ENCODE measurements around the gene PHF20. TPM values are rescaled to one million over a fixed set of nuclear protein-coding genes. Genes with fewer than 3 reads are reported as not detected.
"Not testable (repeated sequence)": the region's sequence is repeated elsewhere in the genome, so short reads cannot be mapped to it uniquely, and the experiment has no call there.

PHF20 gene
- total RNA-seq, 1 donor from 2014 or later, result 109 TPM

DNA sequence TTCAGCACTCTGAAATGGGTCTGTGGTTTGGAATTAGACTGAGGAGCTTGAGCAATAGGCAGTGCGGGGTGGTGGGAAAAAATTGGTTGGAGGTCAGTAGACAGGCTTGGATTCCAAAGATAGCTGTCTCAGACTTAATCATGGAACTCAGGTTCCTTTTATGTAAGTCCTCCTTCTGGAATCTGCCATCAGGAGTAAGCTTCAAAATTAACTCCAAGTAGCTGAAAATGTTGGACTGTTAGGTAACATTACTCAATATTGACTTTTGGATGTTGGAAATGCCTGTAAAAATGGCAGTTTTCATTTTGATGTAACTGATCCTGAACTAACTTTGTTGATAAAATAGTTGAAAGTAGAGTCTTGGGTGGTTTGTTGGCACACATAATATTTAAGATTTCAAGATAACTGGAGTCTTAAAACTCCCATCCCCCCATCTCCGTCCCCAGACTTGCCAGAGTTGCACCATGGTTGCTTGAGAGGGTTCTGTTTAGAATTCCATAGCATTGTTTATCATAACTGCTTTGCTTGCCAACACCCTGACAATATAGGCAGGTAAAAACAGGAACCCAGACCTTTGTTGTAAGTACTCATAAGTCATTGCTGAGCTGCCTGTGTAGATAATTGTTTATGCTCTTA, 83.0 kb downstream of the PHF20 start:
- Histone ChIP-seq H3K4me1 (peaks cover 0 to 3% of the 10 kb centered on the region in 2 donors), H3K9me3 (no peaks in the 10 kb centered on the region), H3K27me3 (no peaks in the 10 kb centered on the region), H3K27ac (no peak overlapping the region), H3K4me3 (no peak overlapping the region), H3K36me3 (peaks cover 3 to 13% of the 10 kb centered on the region in 2 donors)
- TF ChIP-seq, protein P1, sequence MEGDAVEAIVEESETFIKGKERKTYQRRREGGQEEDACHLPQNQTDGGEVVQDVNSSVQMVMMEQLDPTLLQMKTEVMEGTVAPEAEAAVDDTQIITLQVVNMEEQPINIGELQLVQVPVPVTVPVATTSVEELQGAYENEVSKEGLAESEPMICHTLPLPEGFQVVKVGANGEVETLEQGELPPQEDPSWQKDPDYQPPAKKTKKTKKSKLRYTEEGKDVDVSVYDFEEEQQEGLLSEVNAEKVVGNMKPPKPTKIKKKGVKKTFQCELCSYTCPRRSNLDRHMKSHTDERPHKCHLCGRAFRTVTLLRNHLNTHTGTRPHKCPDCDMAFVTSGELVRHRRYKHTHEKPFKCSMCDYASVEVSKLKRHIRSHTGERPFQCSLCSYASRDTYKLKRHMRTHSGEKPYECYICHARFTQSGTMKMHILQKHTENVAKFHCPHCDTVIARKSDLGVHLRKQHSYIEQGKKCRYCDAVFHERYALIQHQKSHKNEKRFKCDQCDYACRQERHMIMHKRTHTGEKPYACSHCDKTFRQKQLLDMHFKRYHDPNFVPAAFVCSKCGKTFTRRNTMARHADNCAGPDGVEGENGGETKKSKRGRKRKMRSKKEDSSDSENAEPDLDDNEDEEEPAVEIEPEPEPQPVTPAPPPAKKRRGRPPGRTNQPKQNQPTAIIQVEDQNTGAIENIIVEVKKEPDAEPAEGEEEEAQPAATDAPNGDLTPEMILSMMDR (IDR thresholded peaks at IDR 0.05), result no peak
- DNase-seq (ENCODE audit: low spot score in 2 of 2), result no peak
- intact Hi-C loops (cut with DNase I), result no loop called here

DNA sequence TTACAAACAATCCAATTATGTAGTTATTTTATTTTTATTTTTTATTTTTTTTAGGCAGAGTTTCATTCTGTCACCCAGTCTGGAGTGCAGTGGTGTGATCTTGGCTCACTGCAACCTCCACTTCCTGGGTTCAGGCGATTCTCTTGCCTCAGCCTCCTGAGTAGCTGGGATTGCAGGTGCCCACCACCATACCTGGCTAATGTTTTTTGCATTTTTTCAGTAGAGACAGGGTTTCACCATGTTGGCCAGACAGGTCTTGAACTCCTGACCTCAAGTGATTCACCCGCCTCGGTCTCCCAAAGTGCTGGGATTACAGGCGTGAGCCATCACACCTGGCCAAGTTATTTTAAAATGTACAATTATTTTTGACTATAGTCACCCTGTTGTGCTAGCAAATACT, 83.8 kb downstream of the PHF20 start:
- H3K27ac ChIP-seq; intact Hi-C loops (cut with DNase I): not testable (repeated sequence)
- peaks cover 3 to 13% of the 10 kb centered on the region in 2 donors for H3K36me3 ChIP-seq

GRCh38 chr20:35856866-35857265, 85.1 kb downstream of the PHF20 start:
- intact Hi-C loops (cut with DNase I), result no loop called here
- TF ChIP-seq, protein P1 (IDR thresholded peaks at IDR 0.05), result no peak
- Histone ChIP-seq H3K4me3 (no peak overlapping the region), H3K27ac (no peak overlapping the region), H3K36me3 (peaks cover 3 to 10% of the 10 kb centered on the region in 2 donors), H3K27me3 (no peaks in the 10 kb centered on the region), H3K4me1 (no peaks in the 10 kb centered on the region), H3K9me3 (no peaks in the 10 kb centered on the region)
- DNase-seq (ENCODE audit: low spot score in 2 of 2), result no peak

More for the DNA sequence above, 83.8 kb downstream of the PHF20 start:
- H3K27me3 ChIP-seq; DNase-seq (ENCODE audit: low spot score in 2 of 2); H3K4me3 ChIP-seq; H3K4me1 ChIP-seq; H3K9me3 ChIP-seq: not testable (repeated sequence)

- intact Hi-C loops (cut with DNase I), result loop anchor here (5.0 kb wide), 1 partner anchor 34 kb away; no protein-coding TSS in a partner anchor
- TF ChIP-seq, protein P1 (IDR thresholded peaks at IDR 0.05), result no peak
- DNase-seq (ENCODE audit: low spot score in 2 of 2), result no peak
- Histone ChIP-seq H3K4me3 (no peak overlapping the region), H3K36me3 (peaks cover 0 to 11% of the 10 kb centered on the region in 2 donors), H3K4me1 (peaks cover 0 to 9% of the 10 kb centered on the region in 2 donors), H3K27me3 (no peaks in the 10 kb centered on the region), H3K27ac (peak overlapping the region in 1 of 2 donors; percentile 29), H3K9me3 (no peaks in the 10 kb centered on the region)
These were observed 94.8 kb downstream of the PHF20 start for GRCh38 chr20:35866418-35867202.

DNA sequence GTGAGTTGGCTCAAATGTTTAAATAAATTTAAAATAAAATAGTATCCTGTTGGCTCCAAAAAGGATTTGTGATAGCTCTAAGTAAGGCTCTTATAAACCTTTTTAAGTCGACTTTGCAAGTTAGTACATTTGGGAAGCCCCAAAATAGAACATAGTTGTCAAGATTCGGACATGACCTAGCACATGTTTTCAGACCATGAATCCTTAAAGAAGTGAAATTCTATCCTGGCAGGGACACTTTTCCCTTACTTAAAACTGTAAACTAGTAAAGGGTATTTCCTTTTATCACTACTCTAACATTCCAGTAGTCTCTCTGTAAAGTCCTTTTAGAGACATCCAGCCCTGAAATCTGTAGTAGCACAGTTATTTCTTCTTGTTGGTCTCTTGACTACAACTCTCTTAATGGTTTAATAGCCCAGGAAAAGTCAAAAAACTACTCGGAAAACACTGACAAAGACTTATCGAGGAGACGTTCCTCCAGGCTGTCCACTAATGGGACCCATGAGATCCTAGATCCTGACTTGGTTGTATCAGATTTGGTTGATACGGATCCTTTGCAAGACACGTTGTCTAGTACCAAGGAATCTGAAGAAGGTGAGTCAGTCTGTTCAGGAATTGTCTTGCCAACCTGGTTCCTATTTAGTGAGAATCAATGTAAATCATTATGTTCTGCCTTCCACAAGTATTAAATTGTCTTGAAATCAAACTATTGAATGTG, 98.9 kb downstream of the PHF20 start:
- DNase-seq (ENCODE audit: low spot score in 2 of 2), result no peak
- TF ChIP-seq, protein P1 (IDR thresholded peaks at IDR 0.05), result no peak
- H3K9me3 ChIP-seq, result no peaks in the 10 kb centered on the region
- no peaks in the 10 kb centered on the region for H3K27me3 ChIP-seq
- H3K36me3 ChIP-seq, result no peaks in the 10 kb centered on the region
- H3K4me3 ChIP-seq, result peak overlapping the region in 1 of 2 donors; percentile 40
- intact Hi-C loops (cut with DNase I), result loop anchor here (1.0 kb wide), 1 partner anchor 13 kb away; no protein-coding TSS in a partner anchor
- H3K27ac ChIP-seq, result peak overlapping the region; percentile 45 to 77
- peaks cover 0 to 9% of the 10 kb centered on the region in 2 donors for H3K4me1 ChIP-seq
